Measurements from ENCODE around the gene TRIO. TPM values are rescaled to one million over a fixed set of nuclear protein-coding genes. Genes with fewer than 3 reads are reported as not detected.

Gene TRIO
- total and polyA plus RNA-seq, 10 of the 15 experiments (the other 5 are each of a cell fraction or from before 2014, with no cell fraction given), result 5.1 to 96.4 (median 44.6) TPM

GRCh38 chr5:14365831-14366430 lies 222.8 kb downstream of the TRIO start:
- intact Hi-C loops (cut with micrococcal nuclease; ENCODE audit: unreplicated experiment) (no loop called here), in situ Hi-C loops (cut with MboI) (loop anchor here (25.0 kb wide), 2 partner anchors 379 to 646 kb away; no protein-coding TSS in a partner anchor)
- 28% methylated on average over 2 of the region's 2 CpGs for WGBS (ENCODE audit: insufficient coverage, insufficient replicate concordance, low lambda C conversion rate, missing lambda C conversion rate)
- CTCF ChIA-PET, result interaction anchor here (0.6 to 4.1 kb wide), 9 partner anchors 11 to 284 kb away, joined by 3 to 22 read pairs (median 3); no protein-coding TSS in a partner anchor
- DNase-seq (ENCODE audit: low read depth, low spot score) (no peak), ATAC-seq (peak; percentile 51), FAIRE-seq (no peak)
- Histone ChIP-seq H3K4me1 (ENCODE audit: control insufficient read depth, insufficient read depth, low read length) (no peaks in the 10 kb centered on the region), H3K4me2 (ENCODE audit: control insufficient read depth, insufficient read depth) (no peak overlapping the region), H4K20me1 (ENCODE audit: control insufficient read depth, insufficient read depth) (no peaks in the 10 kb centered on the region), H3K79me2 (ENCODE audit: control insufficient read depth, insufficient read depth, low read length) (no peaks in the 10 kb centered on the region), H3K27ac (ENCODE audit: control insufficient read depth, insufficient read depth) (no peak overlapping the region), H3K4me3 (no peak overlapping the region), H2AFZ (ENCODE audit: control insufficient read depth, low read depth, low read length) (no peak overlapping the region), H3K36me3 (ENCODE audit: control insufficient read depth in 2 of 2, insufficient read depth in 2 of 2, low read length in 1 of 2) (peaks cover 32 to 59% of the 10 kb centered on the region in 2 experiments), H3K9ac (ENCODE audit: control insufficient read depth, insufficient read depth, low read length) (no peak overlapping the region), H3K9me3 (replicated peaks; ENCODE audit: control insufficient read depth, insufficient read depth, low read length) (no peaks in the 10 kb centered on the region), H3K27me3 (replicated peaks in 1 of 2; ENCODE audit: control insufficient read depth in 2 of 2, insufficient read depth in 2 of 2, low read length in 1 of 2) (no peaks in the 10 kb centered on the region)
- RAD21 ChIA-PET (ENCODE audit: unreplicated experiment), result interaction anchor here (0.6 kb wide), 1 partner anchor 353 kb away, joined by 3 read pairs; no protein-coding TSS in a partner anchor
- TF ChIP-seq MYB (IDR thresholded peaks at IDR 0.05; ENCODE audit: borderline replicate concordance, low read depth, low read length), result no peak
- TF ChIP-seq RUNX3 (IDR thresholded peaks at IDR 0.05; ENCODE audit: low read length), result peak; percentile 41; the same call in 1 of the 2 replicates
- TF ChIP-seq ZZZ3 (IDR thresholded peaks at IDR 0.05; ENCODE audit: control insufficient read depth, insufficient read length, low read depth), result no peak
- no peak for TF ChIP-seq NRF1 (conservative IDR thresholded peaks at IDR 0.05; ENCODE audit: low read depth, low read length)
- POLR2A ChIA-PET, result no interaction called here
- no TSS peak for BruUV-seq (replicated peaks)
- SMC1A ChIA-PET (ENCODE audit: uncharacterized antibody, unreplicated experiment), result interaction anchor here (0.6 to 1.0 kb wide), 3 partner anchors 256 to 376 kb away, joined by 3 to 6 read pairs (median 3); no protein-coding TSS in a partner anchor

DNA sequence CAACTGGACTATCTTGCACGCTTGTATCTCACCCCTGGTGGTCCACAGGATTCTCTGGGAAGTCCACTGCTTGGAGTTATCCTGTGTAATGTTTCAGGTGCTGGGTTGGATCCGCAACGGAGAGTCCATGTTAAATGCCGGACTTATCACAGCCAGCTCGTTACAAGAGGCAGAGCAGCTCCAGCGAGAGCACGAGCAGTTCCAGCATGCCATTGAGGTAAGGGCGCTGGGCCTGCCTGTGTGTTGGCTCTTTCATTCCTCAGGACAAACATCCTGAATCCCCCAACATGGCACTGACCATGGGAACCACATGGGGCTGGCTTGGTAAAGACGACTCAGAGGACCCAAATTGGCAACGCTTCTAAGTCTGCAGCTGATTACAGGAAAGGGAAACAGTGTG lies 223.6 kb downstream of the TRIO start:
- Histone ChIP-seq H3K9ac (ENCODE audit: control insufficient read depth, insufficient read depth, low read length) (no peak overlapping the region), H4K20me1 (ENCODE audit: control insufficient read depth, insufficient read depth) (no peaks in the 10 kb centered on the region), H3K4me2 (ENCODE audit: control insufficient read depth, insufficient read depth) (no peak overlapping the region), H3K4me3 (no peak overlapping the region), H3K27me3 (replicated peaks in 1 of 2; ENCODE audit: control insufficient read depth in 2 of 2, insufficient read depth in 2 of 2, low read length in 1 of 2) (no peaks in the 10 kb centered on the region), H2AFZ (ENCODE audit: control insufficient read depth, low read depth, low read length) (no peak overlapping the region), H3K36me3 (ENCODE audit: control insufficient read depth in 2 of 2, insufficient read depth in 2 of 2, low read length in 1 of 2) (peaks cover 32 to 57% of the 10 kb centered on the region in 2 experiments), H3K9me3 (replicated peaks; ENCODE audit: control insufficient read depth, insufficient read depth, low read length) (no peaks in the 10 kb centered on the region), H3K27ac (ENCODE audit: control insufficient read depth, insufficient read depth) (no peak overlapping the region), H3K4me1 (ENCODE audit: control insufficient read depth, insufficient read depth, low read length) (no peaks in the 10 kb centered on the region), H3K79me2 (ENCODE audit: control insufficient read depth, insufficient read depth, low read length) (no peaks in the 10 kb centered on the region)
- SMC1A ChIA-PET (ENCODE audit: uncharacterized antibody, unreplicated experiment), result no interaction called here
- in situ Hi-C loops (cut with MboI), result loop anchor here (25.0 kb wide), 2 partner anchors 379 to 646 kb away; no protein-coding TSS in a partner anchor
- DNase-seq (ENCODE audit: low read depth, low spot score) (no peak), FAIRE-seq (no peak), ATAC-seq (no peak)
- RAD21 ChIA-PET (ENCODE audit: unreplicated experiment), result no interaction called here
- intact Hi-C loops (cut with micrococcal nuclease; ENCODE audit: unreplicated experiment), result no loop called here
- no TSS peak for BruUV-seq (replicated peaks)
- POLR2A ChIA-PET, result no interaction called here
- CTCF ChIA-PET, result interaction anchor here (1.2 to 4.1 kb wide), 2 partner anchors 12 to 41 kb away, joined by 4 to 22 read pairs; no protein-coding TSS in a partner anchor
- WGBS (ENCODE audit: insufficient coverage, insufficient replicate concordance, low lambda C conversion rate, missing lambda C conversion rate), result 97% methylated on average over 10 of the region's 10 CpGs
- TF ChIP-seq, protein P1, sequence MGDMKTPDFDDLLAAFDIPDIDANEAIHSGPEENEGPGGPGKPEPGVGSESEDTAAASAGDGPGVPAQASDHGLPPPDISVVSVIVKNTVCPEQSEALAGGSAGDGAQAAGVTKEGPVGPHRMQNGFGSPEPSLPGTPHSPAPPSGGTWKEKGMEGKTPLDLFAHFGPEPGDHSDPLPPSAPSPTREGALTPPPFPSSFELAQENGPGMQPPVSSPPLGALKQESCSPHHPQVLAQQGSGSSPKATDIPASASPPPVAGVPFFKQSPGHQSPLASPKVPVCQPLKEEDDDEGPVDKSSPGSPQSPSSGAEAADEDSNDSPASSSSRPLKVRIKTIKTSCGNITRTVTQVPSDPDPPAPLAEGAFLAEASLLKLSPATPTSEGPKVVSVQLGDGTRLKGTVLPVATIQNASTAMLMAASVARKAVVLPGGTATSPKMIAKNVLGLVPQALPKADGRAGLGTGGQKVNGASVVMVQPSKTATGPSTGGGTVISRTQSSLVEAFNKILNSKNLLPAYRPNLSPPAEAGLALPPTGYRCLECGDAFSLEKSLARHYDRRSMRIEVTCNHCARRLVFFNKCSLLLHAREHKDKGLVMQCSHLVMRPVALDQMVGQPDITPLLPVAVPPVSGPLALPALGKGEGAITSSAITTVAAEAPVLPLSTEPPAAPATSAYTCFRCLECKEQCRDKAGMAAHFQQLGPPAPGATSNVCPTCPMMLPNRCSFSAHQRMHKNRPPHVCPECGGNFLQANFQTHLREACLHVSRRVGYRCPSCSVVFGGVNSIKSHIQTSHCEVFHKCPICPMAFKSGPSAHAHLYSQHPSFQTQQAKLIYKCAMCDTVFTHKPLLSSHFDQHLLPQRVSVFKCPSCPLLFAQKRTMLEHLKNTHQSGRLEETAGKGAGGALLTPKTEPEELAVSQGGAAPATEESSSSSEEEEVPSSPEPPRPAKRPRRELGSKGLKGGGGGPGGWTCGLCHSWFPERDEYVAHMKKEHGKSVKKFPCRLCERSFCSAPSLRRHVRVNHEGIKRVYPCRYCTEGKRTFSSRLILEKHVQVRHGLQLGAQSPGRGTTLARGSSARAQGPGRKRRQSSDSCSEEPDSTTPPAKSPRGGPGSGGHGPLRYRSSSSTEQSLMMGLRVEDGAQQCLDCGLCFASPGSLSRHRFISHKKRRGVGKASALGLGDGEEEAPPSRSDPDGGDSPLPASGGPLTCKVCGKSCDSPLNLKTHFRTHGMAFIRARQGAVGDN (IDR thresholded peaks at IDR 0.05), result no peak
- TF ChIP-seq HDGF (IDR thresholded peaks at IDR 0.05), result no peak
- no peak for TF ChIP-seq NR2C1 (IDR thresholded peaks at IDR 0.05)
- TF ChIP-seq GATAD2B (conservative IDR thresholded peaks at IDR 0.05; ENCODE audit: low read depth), result no peak
- no peak for TF ChIP-seq PKNOX1 (IDR thresholded peaks at IDR 0.05)
- no peak for TF ChIP-seq SREBF2 (IDR thresholded peaks at IDR 0.05; ENCODE audit: low read length)
